PFSK-1 (cell line): ENCODE measurements around the gene SORBS1.

Experiments
- POLR2AphosphoS5 ChIP-seq: IDR thresholded peaks from 2 replicates; pipeline ENCODE4 v1.6.1; 2012; ENCODE audit warnings: low read depth, mild to moderate bottlenecking, control low read depth, low read length, moderate library complexity
- REST ChIP-seq, 2 experiments: IDR thresholded peaks; 2 replicates each; pipeline versions ENCODE4 v1.6.1 to v1.8.0; 2011 to 2012; ENCODE audit warnings: low read depth in 2 of 2, low read length in 2 of 2, control low read depth in 1 of 2, inconsistent platforms in 1 of 2, mild to moderate bottlenecking in 1 of 2, moderate library complexity in 1 of 2; ENCODE audit not compliant: insufficient read depth in 1 of 2
- SIN3A ChIP-seq: IDR thresholded peaks from 2 replicates; pipeline ENCODE4 v1.6.1; 2012; ENCODE audit warnings: mild to moderate bottlenecking, low read length, moderate library complexity, borderline replicate concordance; ENCODE audit not compliant: insufficient read depth
- TAF1 ChIP-seq: IDR thresholded peaks from 2 replicates; pipeline ENCODE4 v1.6.1; 2012; ENCODE audit warnings: low read length, control low read depth, borderline replicate concordance; ENCODE audit not compliant: insufficient read depth

- TF ChIP-seq REST (IDR thresholded peaks at IDR 0.05; ENCODE audit: insufficient read depth in 1 of 2, low read depth in 2 of 2, low read length in 2 of 2) (no peak), TAF1 (no peak), SIN3A (no peak), POLR2AphosphoS5 (no peak)
Measured at GRCh38 chr10:95513008-95513589, 48.1 kb downstream of the SORBS1 start.
